Ovary (tissue), 3 donors: ENCODE results near the gene CARD10.

Source experiments
- EP300 ChIP-seq: sonication (generic); formaldehyde crosslinking; IDR thresholded peaks from one replicate; pipeline ENCODE4 v1.6.1; 2017; ENCODE audit warnings: antibody characterized with exemption
- POLR2A ChIP-seq: fragments of 450-650 bp; IDR thresholded peaks from one replicate; pipeline ENCODE4 v1.6.1; 2017; ENCODE audit warnings: antibody characterized with exemption, mild to moderate bottlenecking, moderate library complexity
- TF ChIP-seq, protein P1 (sequence below), 3 donors: fragments of 450-650 bp in 2 of 3; fragments of 200-600 bp in 1 of 3; IDR thresholded peaks; one replicate each; pipeline versions ENCODE4 v1.5.1 to v1.8.0; 2016 to 2022; ENCODE audit warnings: antibody characterized with exemption in 3 of 3, mild to moderate bottlenecking in 1 of 3
- donor health status: DM: no; HTN: no; CAD: no.

DNA sequence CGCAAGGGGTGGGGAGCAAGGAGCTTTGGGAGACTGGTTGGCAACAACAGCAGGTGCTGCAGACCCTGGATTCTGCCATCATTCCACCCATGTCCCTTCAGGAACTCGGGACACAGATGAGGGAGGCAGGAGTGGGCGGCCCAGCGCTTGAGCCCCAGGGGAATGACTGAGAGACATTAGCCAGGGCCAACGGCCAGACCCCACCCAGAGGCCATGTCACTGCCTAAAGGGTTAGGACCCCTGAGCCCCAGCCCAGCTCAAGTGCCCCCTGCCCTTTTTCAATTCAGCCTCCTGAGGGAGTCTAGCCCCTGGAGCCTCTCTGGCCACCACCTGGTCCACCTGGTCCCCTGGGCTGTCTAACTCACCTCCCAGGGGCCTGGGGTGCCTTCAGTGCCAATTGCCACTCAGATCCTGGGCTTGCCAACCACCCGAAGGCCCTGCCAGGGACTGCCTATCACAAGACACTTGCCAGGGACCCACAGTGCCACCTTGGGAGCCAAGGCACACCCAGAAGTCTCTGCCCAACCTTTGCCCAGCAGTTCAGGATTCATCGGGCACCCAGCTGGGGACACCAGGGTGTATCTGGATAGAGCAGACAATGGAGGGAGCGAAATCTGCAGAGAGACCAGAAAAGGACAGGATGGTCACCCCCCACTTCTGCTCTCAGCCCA lies 49.7 kb downstream of the CARD10 start:
- TF ChIP-seq POLR2A (no peak), EP300 (no peak)
- TF ChIP-seq, protein P1, sequence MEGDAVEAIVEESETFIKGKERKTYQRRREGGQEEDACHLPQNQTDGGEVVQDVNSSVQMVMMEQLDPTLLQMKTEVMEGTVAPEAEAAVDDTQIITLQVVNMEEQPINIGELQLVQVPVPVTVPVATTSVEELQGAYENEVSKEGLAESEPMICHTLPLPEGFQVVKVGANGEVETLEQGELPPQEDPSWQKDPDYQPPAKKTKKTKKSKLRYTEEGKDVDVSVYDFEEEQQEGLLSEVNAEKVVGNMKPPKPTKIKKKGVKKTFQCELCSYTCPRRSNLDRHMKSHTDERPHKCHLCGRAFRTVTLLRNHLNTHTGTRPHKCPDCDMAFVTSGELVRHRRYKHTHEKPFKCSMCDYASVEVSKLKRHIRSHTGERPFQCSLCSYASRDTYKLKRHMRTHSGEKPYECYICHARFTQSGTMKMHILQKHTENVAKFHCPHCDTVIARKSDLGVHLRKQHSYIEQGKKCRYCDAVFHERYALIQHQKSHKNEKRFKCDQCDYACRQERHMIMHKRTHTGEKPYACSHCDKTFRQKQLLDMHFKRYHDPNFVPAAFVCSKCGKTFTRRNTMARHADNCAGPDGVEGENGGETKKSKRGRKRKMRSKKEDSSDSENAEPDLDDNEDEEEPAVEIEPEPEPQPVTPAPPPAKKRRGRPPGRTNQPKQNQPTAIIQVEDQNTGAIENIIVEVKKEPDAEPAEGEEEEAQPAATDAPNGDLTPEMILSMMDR (IDR thresholded peaks at IDR 0.05), result no peak
